GM19468 (cell line): ENCODE measurements around the gene ALDH7A1.

Experiments used
- ATAC-seq: cut with Tn5 transposase; IDR thresholded peaks from one replicate; pipeline ENCODE4 v1.9.1; 2021; ENCODE audit warnings: mild to moderate bottlenecking, moderate library complexity, moderate number of reproducible peaks; ENCODE audit not compliant: unreplicated experiment; ENCODE audit errors: extremely low read depth

The ALDH7A1 gene

DNA sequence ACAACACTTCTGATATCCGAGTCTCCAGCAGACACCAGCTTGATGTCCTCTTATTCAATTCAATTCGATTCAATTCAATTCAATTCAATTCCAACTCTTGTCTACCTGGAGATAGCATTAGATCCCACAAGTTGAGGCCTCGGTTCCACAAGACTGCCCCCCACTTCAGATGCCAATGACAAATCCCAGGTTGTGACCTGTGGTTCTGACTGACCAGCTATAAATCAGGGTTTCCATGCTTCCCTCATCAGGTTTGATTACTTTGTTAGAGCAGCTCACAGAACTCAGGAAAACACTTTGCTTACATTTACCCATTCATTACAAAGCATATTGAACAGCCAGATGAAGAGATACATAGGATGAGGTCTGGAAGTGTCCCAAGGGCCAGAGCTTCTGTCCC, 82.6 kb downstream of the ALDH7A1 start:
- no peak for ATAC-seq

GRCh38 chr5:126511961-126512360, 83.1 kb downstream of the ALDH7A1 start:
- no peak for ATAC-seq

DNA sequence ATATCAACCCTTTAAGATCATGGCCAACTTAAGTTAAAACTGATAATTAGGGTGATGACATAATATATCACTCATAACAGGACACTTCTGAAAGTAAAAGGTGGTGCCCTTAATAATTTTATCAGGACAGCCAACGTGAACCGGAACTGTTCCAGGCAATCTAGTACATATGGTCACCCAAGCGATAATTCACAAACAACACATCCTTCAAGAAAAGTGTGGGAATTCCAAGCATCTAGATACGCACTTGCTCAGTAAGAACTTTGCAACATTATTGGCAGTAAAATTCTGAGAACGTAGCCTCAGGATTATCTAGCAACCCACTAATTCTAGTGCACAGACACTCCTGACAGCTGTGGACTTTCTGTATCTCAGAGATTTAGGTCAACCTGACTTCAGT, 85.7 kb downstream of the ALDH7A1 start:
- no peak for ATAC-seq

DNA sequence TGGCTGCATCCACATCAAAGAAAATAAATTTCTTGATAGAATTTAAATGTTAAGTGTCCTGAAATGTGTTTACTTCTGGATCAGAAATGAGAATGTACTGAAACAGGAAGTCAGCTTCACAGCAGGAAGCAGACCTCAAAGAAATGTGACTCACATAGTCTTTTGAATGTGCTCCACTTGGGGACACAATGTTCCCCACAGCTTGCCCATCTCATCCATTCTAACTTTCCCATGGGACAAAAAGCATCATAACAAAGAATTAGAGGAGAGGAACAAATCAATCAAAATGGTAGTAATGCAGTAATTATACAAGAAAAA, 86.1 kb downstream of the ALDH7A1 start:
- ATAC-seq, result no peak

DNA sequence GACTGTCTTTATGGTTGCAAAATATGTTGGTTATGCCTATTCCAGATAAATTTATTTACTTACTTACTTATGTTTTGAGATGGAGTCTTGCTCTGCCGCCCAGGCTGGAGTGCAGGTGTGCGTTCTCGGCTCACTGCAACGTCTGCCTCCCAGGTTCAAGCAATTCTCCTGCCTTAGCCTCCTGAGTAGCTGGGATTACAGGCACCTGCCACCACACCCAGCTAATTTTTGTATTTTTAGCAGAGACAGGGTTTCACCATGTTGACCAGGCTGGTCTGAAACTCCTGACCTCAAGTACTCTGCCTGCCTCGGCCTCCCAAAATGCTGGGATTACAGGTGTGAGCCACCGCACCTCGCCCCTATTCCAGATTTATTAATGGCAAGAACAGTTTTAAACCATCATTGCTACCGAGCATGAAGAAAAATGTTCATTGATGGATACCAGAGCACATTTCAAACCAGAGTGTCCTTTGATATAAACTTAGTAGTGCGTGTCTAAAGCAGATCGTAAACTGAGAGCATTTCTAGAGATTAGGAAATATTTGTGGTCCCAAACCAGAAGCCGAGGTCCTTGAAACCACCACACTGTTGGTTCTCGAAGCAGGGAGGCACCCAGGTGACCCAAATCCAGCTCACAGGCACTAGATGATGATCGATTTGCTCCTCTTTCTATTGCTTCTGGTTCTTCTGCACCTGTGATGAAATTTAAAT, 86.6 kb downstream of the ALDH7A1 start:
- no peak for ATAC-seq

DNA sequence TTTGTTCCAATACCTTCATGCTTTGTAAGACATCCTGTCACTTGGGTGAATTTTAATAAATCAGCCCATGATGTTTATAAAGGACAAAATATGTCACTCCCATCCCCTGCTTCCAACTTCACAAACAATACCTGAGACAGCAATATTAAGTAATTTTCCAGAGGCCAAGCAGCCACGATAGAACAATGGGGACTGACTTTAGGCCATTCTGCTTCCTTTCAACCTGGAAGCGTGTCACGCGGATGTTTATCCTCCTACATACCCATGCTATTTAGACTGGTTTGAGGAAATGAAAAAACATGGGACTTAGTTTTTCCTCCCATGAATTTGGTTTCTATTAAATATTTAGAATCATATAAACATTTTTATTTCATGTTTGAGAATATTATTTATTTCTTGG, 88.9 kb downstream of the ALDH7A1 start:
- no peak for ATAC-seq

DNA sequence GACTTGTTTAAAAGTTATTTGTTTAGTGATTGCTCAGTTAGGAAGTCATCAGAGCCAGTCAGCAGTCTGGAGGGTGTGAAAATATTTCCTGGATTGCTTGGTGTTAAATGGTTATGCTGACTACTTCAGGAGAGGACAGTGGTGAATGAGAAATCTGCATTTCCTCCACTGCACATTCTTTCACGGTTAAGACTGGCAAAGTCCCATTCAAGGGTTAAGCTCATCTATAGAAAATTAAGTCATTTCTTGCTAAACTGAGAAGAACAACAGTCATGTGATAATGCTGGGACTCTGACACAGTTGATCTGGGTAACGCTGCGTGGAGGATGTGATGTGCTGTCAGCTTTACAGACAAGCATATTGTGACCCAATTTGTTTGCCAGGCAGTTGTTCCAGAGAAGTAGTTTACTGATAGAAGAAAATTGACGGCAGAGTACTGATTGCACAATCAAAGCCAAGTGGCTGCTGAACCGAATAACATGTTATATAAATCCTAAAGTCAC, 91.4 kb downstream of the ALDH7A1 start:
- no peak for ATAC-seq

GRCh38 chr5:126501448-126501847, 93.6 kb downstream of the ALDH7A1 start:
- ATAC-seq, result no peak

DNA sequence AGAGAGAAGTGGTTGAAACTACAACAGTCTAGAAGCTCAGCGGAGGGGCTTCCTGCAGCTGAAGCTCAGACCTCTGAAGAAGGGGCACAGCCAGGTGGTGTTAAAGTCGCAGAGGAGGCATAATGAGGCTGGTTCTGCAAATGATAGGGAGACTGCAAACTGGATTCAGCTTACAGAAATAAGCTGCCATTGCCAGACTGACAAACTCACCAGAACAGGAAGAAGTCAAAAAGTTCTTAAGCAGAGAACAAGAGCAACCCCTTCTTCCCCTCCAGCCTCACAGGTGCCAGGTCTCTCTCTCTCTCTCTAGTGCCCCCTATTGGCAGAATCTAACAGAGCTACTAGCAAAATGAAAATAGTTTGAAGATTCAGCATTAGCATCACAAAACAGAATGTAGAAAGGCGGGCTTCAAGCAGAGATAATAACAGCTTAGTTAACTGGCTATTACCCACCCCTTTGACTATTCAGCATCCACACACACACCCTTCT, 95.1 kb downstream of the ALDH7A1 start:
- ATAC-seq, result no peak

DNA sequence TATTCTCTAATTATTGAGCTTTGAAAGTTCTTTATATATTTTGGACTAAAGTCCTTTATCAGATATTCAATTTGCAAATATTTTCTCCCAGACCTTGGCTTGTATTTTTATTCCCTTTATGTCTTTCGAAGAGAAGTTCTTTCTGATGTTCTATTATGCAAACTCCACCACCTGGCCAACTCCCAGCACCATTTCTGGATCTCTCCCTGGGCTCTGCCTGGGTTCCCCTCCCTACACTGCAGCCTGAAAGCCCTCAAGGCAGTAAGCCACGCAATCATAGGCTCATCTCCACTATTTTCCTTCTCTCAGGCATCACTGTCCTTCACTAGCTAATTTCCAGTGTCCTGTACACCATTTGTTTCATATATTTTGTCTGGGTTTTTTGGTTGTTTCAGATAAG, 95.7 kb downstream of the ALDH7A1 start:
- ATAC-seq, result no peak

DNA sequence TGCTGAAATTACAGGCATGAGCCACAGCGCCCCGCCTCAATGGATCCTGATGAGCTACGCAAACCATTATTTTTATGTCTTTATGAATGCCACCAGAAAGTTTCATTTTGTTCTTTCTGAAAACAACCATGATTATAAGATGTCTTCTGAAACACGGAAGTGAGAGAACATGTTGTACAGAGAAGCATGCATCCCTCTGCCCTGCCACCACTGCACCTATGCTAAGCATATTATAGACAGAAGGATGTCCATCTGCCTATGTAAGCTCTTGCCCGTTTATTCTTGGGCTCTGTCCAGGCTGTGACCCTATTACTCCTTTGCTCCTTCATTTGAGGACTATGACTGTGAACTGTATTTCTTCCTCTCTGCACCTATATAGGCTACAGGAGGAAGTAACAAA, 97.5 kb downstream of the ALDH7A1 start:
- ATAC-seq, result no peak

DNA sequence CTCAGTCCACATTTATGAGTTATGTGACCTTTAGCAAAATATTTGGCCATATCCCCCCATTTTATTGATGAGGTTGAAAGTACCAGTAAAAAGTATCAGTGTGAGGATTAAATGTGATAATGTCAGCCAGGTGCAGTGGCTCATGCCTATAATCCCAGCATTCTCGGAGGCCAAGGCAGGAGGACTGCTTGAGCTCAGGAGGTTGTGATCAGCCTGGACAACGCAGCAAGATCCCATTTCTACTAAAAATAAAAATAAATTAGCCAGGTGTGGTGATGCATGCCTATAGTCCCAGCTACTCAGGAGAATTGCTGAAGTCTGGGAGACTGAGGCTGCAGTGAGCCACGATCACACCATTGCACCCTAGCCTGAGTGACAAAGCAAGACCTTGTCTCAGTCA, 100.6 kb downstream of the ALDH7A1 start:
- ATAC-seq, result no peak

GRCh38 chr5:126492939-126493338, 102.1 kb downstream of the ALDH7A1 start:
- no peak for ATAC-seq

DNA sequence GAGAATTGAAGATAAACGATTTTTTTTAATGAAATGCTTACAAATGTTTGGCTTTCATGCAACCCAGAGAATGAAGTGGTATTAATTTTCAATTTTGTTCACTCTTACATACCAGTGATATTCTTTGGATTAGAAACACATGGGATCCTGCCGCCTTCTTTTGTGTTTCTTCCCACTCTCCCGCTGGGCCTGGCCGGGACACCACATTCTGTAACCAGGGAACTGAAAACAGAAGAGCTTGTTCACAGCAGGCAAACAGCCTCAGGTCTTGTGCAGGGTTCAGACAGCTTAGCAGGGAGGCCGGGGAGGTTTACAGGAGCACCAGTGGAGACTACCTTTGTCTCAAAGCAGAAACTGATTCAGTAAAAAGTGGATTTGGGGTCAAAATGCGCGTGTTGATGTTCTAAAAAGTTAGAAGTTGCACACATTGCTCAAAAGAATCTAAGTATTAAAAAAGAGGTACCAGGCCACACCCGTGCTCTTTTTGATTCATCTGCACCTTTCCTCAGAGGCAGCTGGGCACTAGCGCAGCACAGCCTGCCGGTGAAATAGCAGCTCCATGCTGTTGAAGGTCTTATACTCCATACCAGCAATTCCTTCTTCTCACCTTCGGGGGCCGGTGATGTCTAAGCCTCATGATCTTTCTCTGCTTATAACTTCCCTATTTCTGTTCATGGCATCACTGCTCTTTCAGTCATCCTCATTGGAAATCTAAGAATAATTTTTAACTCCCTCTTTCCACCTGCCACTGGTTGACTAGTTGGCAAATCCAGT, 104.7 kb downstream of the ALDH7A1 start:
- no peak for ATAC-seq

DNA sequence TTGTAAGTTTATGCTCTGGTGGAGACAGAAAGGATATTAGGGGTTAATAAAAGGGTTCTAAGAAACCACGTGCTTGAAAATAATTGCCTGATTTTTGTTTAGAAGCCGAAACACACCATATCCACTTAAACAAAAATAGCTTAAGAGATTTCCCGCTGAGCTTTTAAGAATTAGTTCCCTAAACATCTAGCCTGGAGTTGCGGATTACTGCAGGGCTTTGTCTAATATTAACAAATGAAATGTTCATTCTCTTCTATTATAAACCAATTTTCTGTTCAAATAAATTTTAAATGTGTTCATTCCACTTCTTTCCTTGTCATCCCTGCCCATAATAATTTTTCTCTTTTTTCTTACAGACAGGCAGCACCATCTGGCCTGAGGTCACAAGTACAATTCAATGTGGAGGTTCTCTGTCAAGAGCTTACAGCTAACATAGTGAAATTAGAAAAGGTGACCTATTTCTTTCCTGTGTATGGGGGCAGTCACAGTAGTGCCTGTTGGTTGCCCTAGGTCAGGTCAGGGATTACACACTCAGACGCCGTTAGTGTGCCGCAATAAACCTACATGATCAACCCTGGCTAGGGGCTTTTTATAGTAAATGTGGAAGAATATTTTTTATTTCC, 106.5 kb downstream of the ALDH7A1 start:
- ATAC-seq, result no peak

GRCh38 chr5:126487596-126487995, 107.4 kb downstream of the ALDH7A1 start:
- no peak for ATAC-seq

DNA sequence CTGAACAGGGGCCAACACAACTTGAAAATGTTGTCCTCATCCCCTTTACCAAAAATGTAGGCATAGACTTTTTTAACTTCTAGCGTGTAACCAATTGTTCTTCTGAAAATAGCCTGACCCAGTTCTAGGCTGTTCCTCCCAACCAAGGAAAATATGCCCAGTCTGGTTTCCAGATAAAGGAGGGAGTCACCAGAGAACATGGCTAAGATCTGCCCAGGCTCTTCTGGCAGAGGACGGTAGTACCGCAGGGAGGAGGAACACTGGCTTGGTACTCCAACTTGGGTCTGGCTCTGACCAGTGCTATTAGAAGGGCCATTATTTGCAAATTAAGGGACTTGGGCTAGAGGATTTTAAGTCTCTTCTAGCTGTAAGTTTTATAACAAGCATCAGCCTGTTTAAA, 108.7 kb downstream of the ALDH7A1 start:
- ATAC-seq, result no peak

- no peak for ATAC-seq
Observed at GRCh38 chr5:126484253-126484652, 110.8 kb downstream of the ALDH7A1 start.

DNA sequence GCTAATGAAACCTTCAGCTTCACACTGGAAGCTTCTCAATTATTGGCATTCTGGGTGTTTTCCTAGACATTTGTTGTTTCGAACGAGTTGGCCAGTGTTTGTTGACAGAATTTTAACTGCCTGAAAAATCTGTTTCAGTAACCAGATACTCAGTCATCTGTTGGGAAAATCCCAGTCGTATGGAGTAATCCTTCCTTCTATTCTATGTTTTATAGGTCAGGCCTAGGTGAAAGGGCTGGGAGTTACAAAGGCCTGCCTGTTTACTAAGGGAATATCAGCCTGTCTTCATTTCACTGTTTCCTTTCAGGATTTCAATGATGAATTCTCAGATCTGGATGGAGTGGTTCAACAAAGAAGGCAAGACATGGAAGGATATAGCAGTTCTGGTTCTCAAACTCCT, 111.9 kb downstream of the ALDH7A1 start:
- ATAC-seq, result no peak

DNA sequence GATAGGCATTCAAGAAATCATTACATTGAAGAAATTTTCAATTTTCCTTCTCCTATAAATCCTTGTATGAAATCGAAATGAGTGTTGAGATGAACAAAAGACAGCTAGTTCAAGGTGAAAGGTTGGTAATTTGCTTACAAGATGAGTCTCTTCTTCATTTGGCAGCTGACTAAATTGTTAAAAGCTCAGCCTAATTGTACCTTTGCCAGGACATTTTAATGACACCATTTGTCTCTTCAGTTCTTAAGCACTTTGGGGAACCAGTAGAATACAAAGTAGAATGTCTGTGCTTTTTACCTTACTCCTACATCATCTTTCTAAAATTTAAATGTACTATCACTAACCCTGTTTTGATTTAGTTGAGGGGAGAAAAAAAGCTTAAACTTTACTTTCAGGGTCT, 112.4 kb downstream of the ALDH7A1 start:
- no peak for ATAC-seq

DNA sequence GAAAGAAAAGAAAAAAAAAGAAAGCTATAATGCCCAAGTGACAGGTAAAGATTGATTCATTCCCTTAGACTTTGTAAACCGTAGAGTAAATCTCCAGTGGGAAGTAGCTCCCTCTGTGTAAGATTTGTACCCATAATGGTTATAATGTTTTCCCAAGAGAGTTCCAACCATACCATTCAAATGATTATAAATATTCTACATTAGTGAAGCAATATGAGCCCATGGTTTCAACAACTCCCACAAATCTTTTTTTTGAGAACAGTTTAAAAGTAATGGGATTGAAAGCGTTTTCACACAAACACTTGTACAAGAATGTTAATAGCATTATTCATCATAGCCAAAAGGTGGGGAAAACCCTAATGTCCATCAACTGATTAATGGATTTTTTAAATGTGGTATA, 113.8 kb downstream of the ALDH7A1 start:
- no peak for ATAC-seq
